Measurements from ENCODE around the gene KIF2C. TPM values are rescaled to one million over a fixed set of nuclear protein-coding genes. Genes with fewer than 3 reads are reported as not detected.
"Not testable (repeated sequence)": the region's sequence is repeated elsewhere in the genome, so short reads cannot be mapped to it uniquely, and the experiment has no call there.

The KIF2C gene
- total and polyA plus RNA-seq, 7 experiments from 2014 or later: 0.32 to 69.3 (median 0.82) TPM; not detected in 1

- Histone ChIP-seq H3K4me3 (ENCODE audit: low read length) (no peak overlapping the region), H3K27me3 (ENCODE audit: control insufficient read depth in 2 of 2, insufficient read depth in 2 of 2, low read length in 2 of 2) (no peaks in the 10 kb centered on the region), H3K9me3 (ENCODE audit: control insufficient read depth in 2 of 3, low read length in 3 of 3) (no peaks in the 10 kb centered on the region), H3K27ac (ENCODE audit: low read depth, low read length) (peak overlapping the region; percentile 71), H3K36me3 (ENCODE audit: control insufficient read depth in 2 of 3, insufficient read depth in 3 of 3, low read length in 3 of 3) (no peaks in the 10 kb centered on the region), H3K4me1 (ENCODE audit: control insufficient read depth in 2 of 2, insufficient read depth in 2 of 2, low read length in 2 of 2) (peaks cover 6 to 15% of the 10 kb centered on the region in 2 donors)
- CTCF ChIA-PET: interaction anchor here (0.6 to 1.7 kb wide), 11 partner anchors 10 to 604 kb away, joined by 3 to 8 read pairs (median 3); partner anchors contain the start of genes ARMH1, RNU5D-1 and TMEM53
- Mint-ChIP-seq H3K36me3 (no peaks in the 10 kb centered on the region), H3K27ac (peak overlapping the region; percentile 69 to 93 (median 84)), H3K4me1 (peaks cover 13 to 26% (median 17%) of the 10 kb centered on the region in 7 donors), H3K4me3 (peak overlapping the region; percentile 42 to 71 (median 62)), H3K9me3 (no peaks in the 10 kb centered on the region), H3K27me3 (no peaks in the 10 kb centered on the region)
- intact Hi-C loops (cut with micrococcal nuclease): loop anchor here in 1 of 2 donors (1.0 kb wide), 1 partner anchor 23 kb away; the partner anchor contains the start of genes ARMH1 and TMEM53
- DNase-seq: peak in 8 of 9 donors; percentile 20 to 58 (median 47)
- POLR2A ChIA-PET: interaction anchor here (0.5 to 3.0 kb wide), 16 partner anchors 8 to 860 kb away, joined by 3 to 15 read pairs (median 4); partner anchors contain the start of genes ARMH1, CCDC163, HECTD3 and MMACHC
- ATAC-seq: peak; percentile 92
These were observed 42.8 kb upstream of the KIF2C start for GRCh38 chr1:44696789-44697345.

- peaks cover 6 to 15% of the 10 kb centered on the region in 2 donors for H3K4me1 ChIP-seq (ENCODE audit: control insufficient read depth in 2 of 2, insufficient read depth in 2 of 2, low read length in 2 of 2)
- H3K27me3 Mint-ChIP-seq: no peaks in the 10 kb centered on the region
- H3K27me3 ChIP-seq (ENCODE audit: control insufficient read depth in 2 of 2, insufficient read depth in 2 of 2, low read length in 2 of 2): no peaks in the 10 kb centered on the region
- H3K4me1 Mint-ChIP-seq: peaks cover 15 to 26% (median 17%) of the 10 kb centered on the region in 7 donors
- intact Hi-C loops (cut with micrococcal nuclease): no loop called here
- peak overlapping the region in 1 of 9 donors; percentile 81 for H3K27ac Mint-ChIP-seq
- no peaks in the 10 kb centered on the region for H3K9me3 Mint-ChIP-seq
- H3K4me3 Mint-ChIP-seq: no peak overlapping the region
- peak; percentile 30 for ATAC-seq
- H3K27ac ChIP-seq (ENCODE audit: low read depth, low read length): no peak overlapping the region
- no peaks in the 10 kb centered on the region for H3K9me3 ChIP-seq (ENCODE audit: control insufficient read depth in 2 of 3, low read length in 3 of 3)
- no peak for DNase-seq
- POLR2A ChIA-PET: interaction anchor here (0.9 to 3.0 kb wide), 3 partner anchors 10 to 24 kb away, joined by 3 to 15 read pairs (median 15); partner anchors contain the start of genes ARMH1 and TMEM53
- H3K4me3 ChIP-seq (ENCODE audit: low read length): no peak overlapping the region
- H3K36me3 ChIP-seq (ENCODE audit: control insufficient read depth in 2 of 3, insufficient read depth in 3 of 3, low read length in 3 of 3): no peaks in the 10 kb centered on the region
- CTCF ChIA-PET: interaction anchor here (0.6 kb wide), 1 partner anchor 1596 kb away, joined by 4 read pairs; no protein-coding TSS in a partner anchor
- H3K36me3 Mint-ChIP-seq: peaks cover 0 to 3% (median 0%) of the 10 kb centered on the region in 5 donors
These were observed 41.5 kb upstream of the KIF2C start for GRCh38 chr1:44698138-44698537.

- DNase-seq; H3K36me3 ChIP-seq (ENCODE audit: control insufficient read depth in 2 of 3, insufficient read depth in 3 of 3, low read length in 3 of 3); CTCF ChIA-PET; ATAC-seq; POLR2A ChIA-PET; H3K27me3 ChIP-seq (ENCODE audit: control insufficient read depth in 2 of 2, insufficient read depth in 2 of 2, low read length in 2 of 2); H3K4me3 ChIP-seq (ENCODE audit: low read length); H3K9me3 Mint-ChIP-seq; H3K27me3 Mint-ChIP-seq; H3K9me3 ChIP-seq (ENCODE audit: control insufficient read depth in 2 of 3, low read length in 3 of 3); H3K4me3 Mint-ChIP-seq; intact Hi-C loops (cut with micrococcal nuclease); H3K27ac Mint-ChIP-seq; H3K36me3 Mint-ChIP-seq; H3K27ac ChIP-seq (ENCODE audit: low read depth, low read length): not testable (repeated sequence)
- H3K4me1 Mint-ChIP-seq: peaks cover 13 to 26% (median 17%) of the 10 kb centered on the region in 7 donors
- H3K4me1 ChIP-seq (ENCODE audit: control insufficient read depth in 2 of 2, insufficient read depth in 2 of 2, low read length in 2 of 2): peaks cover 6 to 15% of the 10 kb centered on the region in 2 donors
These were observed 40.3 kb upstream of the KIF2C start for GRCh38 chr1:44699375-44699774.

GRCh38 chr1:44700573-44700972 lies 39.1 kb upstream of the KIF2C start:
- H3K36me3 Mint-ChIP-seq: peaks cover 0 to 3% (median 0%) of the 10 kb centered on the region in 5 donors
- H3K4me1 ChIP-seq (ENCODE audit: control insufficient read depth in 2 of 2, insufficient read depth in 2 of 2, low read length in 2 of 2): peaks cover 6 to 15% of the 10 kb centered on the region in 2 donors
- intact Hi-C loops (cut with micrococcal nuclease): no loop called here
- no peak for ATAC-seq
- POLR2A ChIA-PET: no interaction called here
- H3K4me3 Mint-ChIP-seq: no peak overlapping the region
- H3K4me1 Mint-ChIP-seq: peaks cover 13 to 21% (median 17%) of the 10 kb centered on the region in 7 donors
- no peak overlapping the region for H3K4me3 ChIP-seq (ENCODE audit: low read length)
- no peaks in the 10 kb centered on the region for H3K27me3 ChIP-seq (ENCODE audit: control insufficient read depth in 2 of 2, insufficient read depth in 2 of 2, low read length in 2 of 2)
- no peaks in the 10 kb centered on the region for H3K9me3 ChIP-seq (ENCODE audit: control insufficient read depth in 2 of 3, low read length in 3 of 3)
- no peak overlapping the region for H3K27ac ChIP-seq (ENCODE audit: low read depth, low read length)
- DNase-seq: no peak
- no peak overlapping the region for H3K27ac Mint-ChIP-seq
- H3K9me3 Mint-ChIP-seq: no peaks in the 10 kb centered on the region
- no peaks in the 10 kb centered on the region for H3K36me3 ChIP-seq (ENCODE audit: control insufficient read depth in 2 of 3, insufficient read depth in 3 of 3, low read length in 3 of 3)
- CTCF ChIA-PET: interaction anchor here (0.6 to 0.7 kb wide), 2 partner anchors 22 to 28 kb away, joined by 3 read pairs; no protein-coding TSS in a partner anchor
- H3K27me3 Mint-ChIP-seq: no peaks in the 10 kb centered on the region

GRCh38 chr1:44701141-44701573 lies 38.5 kb upstream of the KIF2C start:
- ATAC-seq (no peak), DNase-seq (no peak)
- peaks cover 0 to 3% (median 0%) of the 10 kb centered on the region in 5 donors for H3K36me3 Mint-ChIP-seq
- Histone ChIP-seq H3K4me3 (ENCODE audit: low read length) (no peak overlapping the region), H3K4me1 (ENCODE audit: control insufficient read depth in 2 of 2, insufficient read depth in 2 of 2, low read length in 2 of 2) (peaks cover 6 to 13% of the 10 kb centered on the region in 2 donors), H3K9me3 (ENCODE audit: control insufficient read depth in 2 of 3, low read length in 3 of 3) (no peaks in the 10 kb centered on the region), H3K27me3 (ENCODE audit: control insufficient read depth in 2 of 2, insufficient read depth in 2 of 2, low read length in 2 of 2) (no peaks in the 10 kb centered on the region), H3K36me3 (ENCODE audit: control insufficient read depth in 2 of 3, insufficient read depth in 3 of 3, low read length in 3 of 3) (no peaks in the 10 kb centered on the region), H3K27ac (ENCODE audit: low read depth, low read length) (no peak overlapping the region)
- peaks cover 9 to 15% (median 15%) of the 10 kb centered on the region in 7 donors for H3K4me1 Mint-ChIP-seq
- intact Hi-C loops (cut with micrococcal nuclease): no loop called here
- no peak overlapping the region for H3K27ac Mint-ChIP-seq
- H3K27me3 Mint-ChIP-seq: no peaks in the 10 kb centered on the region
- no peaks in the 10 kb centered on the region for H3K9me3 Mint-ChIP-seq
- ChIA-PET CTCF (interaction anchor here (0.6 kb wide), 1 partner anchor 28 kb away, joined by 3 read pairs; no protein-coding TSS in a partner anchor), POLR2A (no interaction called here)
- H3K4me3 Mint-ChIP-seq: no peak overlapping the region

- H3K4me3 ChIP-seq (ENCODE audit: low read length): no peak overlapping the region
- ChIA-PET CTCF (interaction anchor here (2.3 kb wide), 1 partner anchor 8 kb away, joined by 8 read pairs; no protein-coding TSS in a partner anchor), POLR2A (interaction anchor here (1.1 to 2.2 kb wide), 3 partner anchors 9 to 25 kb away, joined by 3 to 14 read pairs (median 4); partner anchors contain the start of gene RNU5D-1)
- Mint-ChIP-seq H3K27ac (peak overlapping the region in 1 of 9 donors; percentile 74), H3K4me1 (peaks cover 6 to 15% (median 12%) of the 10 kb centered on the region in 7 donors), H3K27me3 (no peaks in the 10 kb centered on the region), H3K36me3 (peaks cover 0 to 3% (median 0%) of the 10 kb centered on the region in 5 donors), H3K9me3 (peaks cover 0 to 1% (median 0%) of the 10 kb centered on the region in 11 donors), H3K4me3 (no peak overlapping the region)
- no peaks in the 10 kb centered on the region for H3K27me3 ChIP-seq (ENCODE audit: control insufficient read depth in 2 of 2, insufficient read depth in 2 of 2, low read length in 2 of 2)
- no peaks in the 10 kb centered on the region for H3K9me3 ChIP-seq (ENCODE audit: control insufficient read depth in 2 of 3, low read length in 3 of 3)
- DNase-seq: no peak
- no peaks in the 10 kb centered on the region for H3K36me3 ChIP-seq (ENCODE audit: control insufficient read depth in 2 of 3, insufficient read depth in 3 of 3, low read length in 3 of 3)
- intact Hi-C loops (cut with micrococcal nuclease): no loop called here
- peaks cover 0 to 8% of the 10 kb centered on the region in 2 donors for H3K4me1 ChIP-seq (ENCODE audit: control insufficient read depth in 2 of 2, insufficient read depth in 2 of 2, low read length in 2 of 2)
- ATAC-seq: no peak
- no peak overlapping the region for H3K27ac ChIP-seq (ENCODE audit: low read depth, low read length)
These were observed 34.2 kb upstream of the KIF2C start for GRCh38 chr1:44705470-44705869.
